AG04449 (cell line): ENCODE results near the gene BCAS2.
A peak's percentile ranks its signal among the peaks of the same experiment; 100 is the strongest.

Experiments used
- CTCF ChIA-PET: fragments of 350-600 bp; formaldehyde crosslinking; extraction: SDS; loops from one replicate; lab custom pipeline; 2021; ENCODE audit warnings: antibody characterized with exemption; lab: Yijun Ruan, JAX
- POLR2A ChIA-PET: fragments of 400-600, 350-600 bp; formaldehyde crosslinking; extraction: SDS; loops from one replicate; lab custom pipeline; 2020; ENCODE audit warnings: antibody characterized with exemption, inconsistent platforms; lab: Yijun Ruan, JAX
- DNase-seq: peaks from one replicate; pipeline ENCODE4 v3.0.0-alpha.2; 2010; ENCODE audit warnings: low read depth, low spot score
- H3K4me3 ChIP-seq: 2 replicates; pipeline ENCODE4 v1.5.1; 2011; ENCODE audit warnings: low read depth, mild to moderate bottlenecking, control low read depth, low read length
- CTCF ChIP-seq: IDR thresholded peaks from one replicate; pipeline ENCODE4 v1.5.1; 2011; ENCODE audit warnings: mild to moderate bottlenecking, moderate library complexity, low read length, control low read depth, inconsistent platforms; ENCODE audit not compliant: insufficient read depth; ENCODE audit errors: missing control alignments

Gene BCAS2

DNA sequence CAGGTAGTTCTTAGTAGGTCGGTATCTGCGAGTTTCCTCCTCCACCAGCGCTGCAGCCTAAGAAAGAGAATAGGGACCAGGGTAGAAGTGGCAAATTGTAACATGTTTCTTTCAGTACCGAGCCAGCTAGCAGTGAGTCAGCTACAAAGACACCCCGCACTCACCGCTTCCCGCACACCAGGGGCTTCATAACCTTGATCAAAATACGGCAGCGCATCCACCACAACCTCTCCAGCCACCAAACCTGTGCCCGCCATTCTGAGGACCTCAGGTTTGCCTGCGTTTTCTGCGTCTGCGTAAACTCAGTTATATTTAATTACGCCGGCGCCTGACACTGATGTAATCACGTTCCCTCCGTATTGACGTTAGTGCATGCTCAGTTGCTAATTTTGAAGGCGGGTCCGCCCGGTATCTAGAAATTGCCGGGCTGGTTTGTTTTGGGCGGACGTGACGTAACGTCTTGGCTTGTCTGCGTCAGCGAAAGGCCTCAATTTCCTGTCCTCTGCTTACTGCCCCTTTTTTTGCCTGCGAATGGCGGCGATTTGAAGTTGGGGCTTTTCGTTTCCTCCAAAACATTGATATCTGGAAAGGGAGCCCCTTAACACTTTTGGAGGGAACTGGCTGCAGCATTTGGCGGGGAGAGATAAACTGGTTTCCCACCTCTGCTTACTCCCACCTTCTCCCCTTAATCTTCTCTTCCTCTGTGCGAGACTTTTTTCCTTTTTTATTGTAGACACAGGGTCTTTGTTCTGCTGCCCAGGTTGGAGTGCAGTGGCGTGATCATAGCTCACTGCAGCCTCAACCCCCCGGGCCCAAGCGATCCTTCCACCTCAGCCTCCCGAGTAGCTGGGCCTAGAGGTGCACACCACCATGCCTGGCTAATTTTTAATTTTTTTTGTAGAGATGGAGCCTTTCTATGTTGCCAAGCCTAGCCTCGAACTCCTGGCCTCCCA lies at the start of gene BCAS2:
TSS of gene BCAS2 (minus strand) at position 281 of the 953 bp plus-strand sequence. CDS start at position 257, 24 bp downstream.
- TF ChIP-seq CTCF, result no peak
- CTCF ChIA-PET, result interaction anchor here (1.1 to 1.6 kb wide), 3 partner anchors 20 to 91 kb away, joined by 3 to 4 read pairs (median 4); no protein-coding TSS in a partner anchor
- POLR2A ChIA-PET, result no interaction called here

DNA sequence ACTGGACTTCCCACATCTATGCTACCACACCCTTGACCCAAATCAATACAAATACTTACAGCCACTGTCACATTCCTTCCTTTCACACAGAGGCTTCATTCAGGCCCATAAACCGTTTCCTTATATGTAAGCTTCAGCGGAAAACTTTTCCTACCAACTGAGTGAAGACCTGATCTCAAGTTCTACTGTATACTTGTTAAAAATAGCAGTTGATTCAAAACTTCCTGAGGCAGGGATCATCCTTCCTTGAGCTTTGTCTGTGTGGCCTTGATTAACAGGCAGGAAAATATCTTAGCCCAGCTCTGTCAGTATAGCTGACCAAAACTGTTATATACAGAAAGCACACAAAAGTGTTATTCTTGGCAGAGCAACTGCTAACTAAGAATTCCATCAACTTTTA lies 45.7 kb upstream of the BCAS2 start:
- no peak overlapping the region for H3K4me3 ChIP-seq
- TF ChIP-seq CTCF, result no peak
- ChIA-PET POLR2A (interaction anchor here (0.6 kb wide), 1 partner anchor 56 kb away, joined by 3 read pairs; no protein-coding TSS in a partner anchor), CTCF (interaction anchor here (1.2 kb wide), 1 partner anchor 280 kb away, joined by 5 read pairs; no protein-coding TSS in a partner anchor)
- no peak for DNase-seq

More for the DNA sequence above, at the start of gene BCAS2:
- peak within 1 kb of the TSS; percentile 89 for H3K4me3 ChIP-seq
- DNase-seq, result peak; percentile 93

- no peak overlapping the region for H3K4me3 ChIP-seq
- ChIA-PET CTCF (no interaction called here), POLR2A (no interaction called here)
- TF ChIP-seq CTCF, result no peak
- DNase-seq, result no peak
Measured at GRCh38 chr1:114623364-114623763, 41.9 kb upstream of the BCAS2 start.

- ChIA-PET POLR2A (no interaction called here), CTCF (interaction anchor here (1.3 kb wide), 1 partner anchor 273 kb away, joined by 3 read pairs; no protein-coding TSS in a partner anchor)
- H3K4me3 ChIP-seq, result no peak overlapping the region
- DNase-seq, result no peak
- no peak for TF ChIP-seq CTCF
Measured at GRCh38 chr1:114620419-114620818, 39.0 kb upstream of the BCAS2 start.

DNA sequence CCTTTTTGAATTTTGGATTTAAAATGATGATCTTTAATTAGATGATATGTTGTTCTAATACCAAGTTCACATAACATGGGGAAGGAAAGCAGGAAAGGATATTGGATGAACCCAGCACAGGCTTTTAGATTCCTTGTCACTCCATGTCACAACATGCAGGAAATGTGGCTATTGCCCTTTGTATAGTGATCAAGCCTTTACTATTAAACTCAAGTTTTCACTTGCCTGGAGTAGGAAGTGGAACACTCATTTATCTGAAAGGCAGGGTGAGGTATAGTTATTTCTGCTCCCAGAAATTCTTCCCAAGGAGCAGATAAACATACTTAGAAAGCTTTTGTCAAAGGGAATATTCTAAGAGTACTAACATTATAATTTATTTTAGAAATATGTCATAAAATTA lies 37.2 kb upstream of the BCAS2 start:
- CTCF ChIA-PET, result no interaction called here
- no peak overlapping the region for H3K4me3 ChIP-seq
- TF ChIP-seq CTCF, result no peak
- no peak for DNase-seq
- POLR2A ChIA-PET, result interaction anchor here (0.8 kb wide), 1 partner anchor 8 kb away, joined by 3 read pairs; no protein-coding TSS in a partner anchor
